Epithelial cell of proximal tubule (primary cell): ENCODE results near the gene POLR1G. TPM values are rescaled to one million over a fixed set of nuclear protein-coding genes. Genes with fewer than 3 reads are reported as not detected.

Source experiments
- DNase-seq: peaks from one replicate; pipeline ENCODE4 v3.0.0-alpha.2; 2011; ENCODE audit warnings: low read depth
- H3K4me3 ChIP-seq: 2 replicates; pipeline ENCODE4 v1.5.1; 2011; ENCODE audit warnings: low read depth, mild to moderate bottlenecking, low read length
- total RNA-seq: library from RNA; depleted of rRNA; stranded (reverse); fragments of >200 nt; gene quantifications from 2 replicates; pipeline ENCODE4 v1.2.3, GENCODE V29; 2015
- TF ChIP-seq, protein P1 (sequence below): conservative IDR thresholded peaks from 2 replicates; pipeline ENCODE4 v1.5.1; 2012; ENCODE audit warnings: low read depth, mild to moderate bottlenecking, low read length

Gene POLR1G
- total RNA-seq, 1 donor from 2014 or later = 14.5 TPM

DNA sequence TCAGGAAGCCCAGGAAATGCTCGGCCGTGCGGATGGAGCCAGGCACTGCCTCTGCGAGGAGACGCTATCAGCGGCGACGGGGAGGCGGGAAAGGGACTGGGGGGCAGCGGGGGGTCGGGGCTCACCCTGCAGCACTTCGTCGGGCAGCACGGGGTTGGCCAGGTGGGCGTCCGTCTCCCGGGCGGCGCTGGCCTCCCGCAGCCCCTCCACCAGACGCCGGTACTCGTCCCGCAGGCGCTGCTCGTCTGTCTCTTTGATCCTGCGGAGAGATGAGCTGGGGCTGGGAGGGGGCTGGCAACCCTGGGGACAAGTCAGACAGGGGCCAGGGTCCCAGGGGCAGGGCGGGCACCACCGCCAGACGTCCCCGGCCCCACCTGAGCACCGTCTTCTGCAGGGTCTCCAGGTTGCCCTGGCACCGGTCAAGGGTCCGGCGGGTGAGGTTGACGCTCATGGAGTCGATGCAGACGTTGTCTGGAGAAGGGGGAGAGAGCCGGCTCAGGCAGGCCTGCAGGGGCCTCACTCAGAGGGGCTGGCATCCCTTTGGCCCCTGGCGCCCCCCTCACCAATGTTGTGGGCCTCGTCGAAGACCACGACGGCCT lies 42.5 kb upstream of the POLR1G start:
- TF ChIP-seq, protein P1, sequence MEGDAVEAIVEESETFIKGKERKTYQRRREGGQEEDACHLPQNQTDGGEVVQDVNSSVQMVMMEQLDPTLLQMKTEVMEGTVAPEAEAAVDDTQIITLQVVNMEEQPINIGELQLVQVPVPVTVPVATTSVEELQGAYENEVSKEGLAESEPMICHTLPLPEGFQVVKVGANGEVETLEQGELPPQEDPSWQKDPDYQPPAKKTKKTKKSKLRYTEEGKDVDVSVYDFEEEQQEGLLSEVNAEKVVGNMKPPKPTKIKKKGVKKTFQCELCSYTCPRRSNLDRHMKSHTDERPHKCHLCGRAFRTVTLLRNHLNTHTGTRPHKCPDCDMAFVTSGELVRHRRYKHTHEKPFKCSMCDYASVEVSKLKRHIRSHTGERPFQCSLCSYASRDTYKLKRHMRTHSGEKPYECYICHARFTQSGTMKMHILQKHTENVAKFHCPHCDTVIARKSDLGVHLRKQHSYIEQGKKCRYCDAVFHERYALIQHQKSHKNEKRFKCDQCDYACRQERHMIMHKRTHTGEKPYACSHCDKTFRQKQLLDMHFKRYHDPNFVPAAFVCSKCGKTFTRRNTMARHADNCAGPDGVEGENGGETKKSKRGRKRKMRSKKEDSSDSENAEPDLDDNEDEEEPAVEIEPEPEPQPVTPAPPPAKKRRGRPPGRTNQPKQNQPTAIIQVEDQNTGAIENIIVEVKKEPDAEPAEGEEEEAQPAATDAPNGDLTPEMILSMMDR = no peak
- no peak for DNase-seq
- no peak overlapping the region for H3K4me3 ChIP-seq

GRCh38 chr19:45364696-45365095 lies 41.7 kb upstream of the POLR1G start:
- DNase-seq = no peak
- H3K4me3 ChIP-seq = no peak overlapping the region
- TF ChIP-seq, protein P1 = no peak

DNA sequence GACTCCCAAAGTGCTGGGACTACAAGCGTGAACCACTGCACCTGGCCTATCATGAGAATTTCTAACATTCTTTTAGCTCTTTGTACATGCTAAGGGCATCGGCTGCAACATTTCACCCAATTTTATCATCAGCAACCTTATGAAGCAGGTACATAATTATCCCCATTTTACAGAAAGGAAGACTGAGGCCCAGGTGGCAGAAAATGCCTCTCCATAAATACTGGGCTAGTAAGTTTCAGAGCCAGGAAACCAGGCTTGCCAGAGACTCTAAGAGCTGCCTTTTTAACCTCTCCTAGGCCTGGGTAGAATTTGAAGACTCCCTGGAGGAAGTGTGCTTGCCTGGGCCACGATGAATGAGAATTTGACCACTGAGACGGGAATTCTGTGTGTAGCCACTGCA lies 38.3 kb upstream of the POLR1G start:
- no peak for DNase-seq
- TF ChIP-seq, protein P1 = no peak
- no peak overlapping the region for H3K4me3 ChIP-seq

DNA sequence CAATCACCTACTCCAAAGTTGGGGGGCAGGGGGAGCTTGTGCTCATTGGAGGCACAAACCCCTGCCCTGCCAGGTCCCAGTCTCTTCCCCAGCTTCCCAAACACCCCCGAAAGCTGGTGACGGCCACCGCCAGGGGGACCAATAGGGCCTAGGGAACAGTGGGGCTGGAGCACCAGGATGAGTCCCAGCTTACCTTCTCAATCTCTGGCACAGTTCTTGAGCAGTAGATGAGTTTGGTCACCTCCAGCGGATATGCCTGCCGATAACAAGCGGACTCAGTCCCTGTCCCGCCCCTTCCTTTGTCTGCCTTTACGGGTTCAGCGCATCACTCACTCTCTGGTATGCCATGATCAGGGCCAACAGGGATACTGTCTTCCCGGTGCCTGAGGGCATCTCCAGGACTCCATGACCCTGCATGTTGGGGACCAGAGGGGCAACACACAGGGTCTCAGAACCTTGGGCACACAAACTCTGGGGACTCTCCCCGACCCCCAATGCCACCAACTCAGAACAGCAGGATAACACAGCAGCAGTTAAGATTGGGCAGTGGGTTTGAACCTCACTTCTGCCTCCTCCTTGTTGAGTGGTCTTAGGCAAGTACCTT lies 37.6 kb upstream of the POLR1G start:
- no peak overlapping the region for H3K4me3 ChIP-seq
- no peak for DNase-seq
- TF ChIP-seq, protein P1 = no peak

GRCh38 chr19:45370410-45371204 lies 35.8 kb upstream of the POLR1G start, which contains the start of gene ERCC2:
ERCC2 (minus strand) TSS chr19:45370573; CDS start chr19:45370540, 33 bp downstream.
- H3K4me3 ChIP-seq = peak within 1 kb of the TSS; percentile 87
- TF ChIP-seq, protein P1 = no peak

DNA sequence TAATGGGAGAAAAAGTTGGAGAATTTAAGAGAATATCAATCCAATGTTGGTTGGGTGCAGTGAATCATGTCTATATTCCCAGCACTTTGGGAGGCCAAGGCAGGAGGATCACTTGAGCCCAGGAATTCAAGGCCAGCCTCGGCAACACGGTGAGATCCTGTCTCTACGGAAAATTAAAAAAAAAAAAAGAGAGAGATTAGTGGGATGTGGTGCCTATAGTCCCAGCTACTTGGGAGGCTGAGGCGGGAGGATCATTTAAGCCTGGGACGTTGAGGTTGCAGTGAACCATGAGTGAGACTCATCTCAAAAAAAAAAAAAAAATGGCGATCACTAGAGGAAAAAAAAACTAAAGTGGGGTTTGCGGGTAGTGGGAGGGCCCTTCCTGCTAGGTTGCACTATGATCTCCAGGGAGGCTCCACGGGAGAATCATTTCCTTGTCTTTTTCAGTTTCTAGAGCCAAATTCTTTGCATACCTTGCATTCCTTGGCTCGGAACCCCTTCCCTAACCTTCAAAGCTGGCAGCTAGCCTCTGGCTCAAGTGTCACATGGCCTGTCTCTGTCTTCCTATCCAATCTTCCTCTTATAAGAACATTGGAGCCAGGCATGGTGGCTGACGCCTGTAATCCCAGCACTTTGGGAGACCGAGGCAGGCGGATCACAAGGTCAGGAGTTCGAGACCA lies 30.3 kb upstream of the POLR1G start:
- TF ChIP-seq, protein P1 = no peak
- peak; percentile 74 for DNase-seq
- H3K4me3 ChIP-seq = no peak overlapping the region

More at GRCh38 chr19:45370410-45371204, 35.8 kb upstream of the POLR1G start, which contains the start of gene ERCC2:
- peak; percentile 73 for DNase-seq
